HCT116 (cell line): Measurements from ENCODE around the gene FAHD1. TPM values are rescaled to one million over a fixed set of nuclear protein-coding genes. Genes with fewer than 3 reads are reported as not detected.

Experiments used
- ATAC-seq: fragments of 200-7000 bp; cut with Tn5 transposase; 2 replicates; pipeline ENCODE4 v1.9.1; 2020; ENCODE audit warnings: mild to moderate bottlenecking, moderate library complexity
- BruUV-seq: library from RNA; stranded (reverse); fragments of 400-500 nt; replicated peaks from 2 replicates; lab custom pipeline; 2021; lab: Mats Ljungman, UMichigan
- CTCF ChIA-PET: fragments of 300-600 bp; sonication (Branson Sonifier 250); formaldehyde crosslinking; loops from one replicate; lab custom pipeline; 2021; ENCODE audit warnings: antibody characterized with exemption; lab: Charles Lee
- POLR2A ChIA-PET: fragments of 300-600, 350-600 bp; sonication (Branson Sonifier 250); formaldehyde crosslinking; loops from one replicate; lab custom pipeline; 2021; ENCODE audit warnings: antibody characterized with exemption; lab: Charles Lee
- RAD21 ChIA-PET, 2 experiments: fragments of 300-600 bp; sonication (Branson Sonifier 250); formaldehyde crosslinking; loops; one replicate each; lab custom pipeline; 2023; ENCODE audit warnings: low total read pairs in 2 of 2; ENCODE audit not compliant: uncharacterized antibody in 2 of 2, unreplicated experiment in 2 of 2, low non-redundant PET in 1 of 2; lab: Charles Lee
- DNase-seq: peaks from one replicate; pipeline ENCODE4 v3.0.0-alpha.2; 2010; ENCODE audit warnings: low read depth, low spot score
- H2AFZ ChIP-seq: fragments of 200-600 bp; shearing (Covaris generic), sonication (generic); 2 replicates; pipeline ENCODE4 v1.6.1; 2017; ENCODE audit warnings: low read depth, mixed run types, mixed read lengths, antibody characterized with exemption, low read length; ENCODE audit not compliant: poor library complexity, severe bottlenecking
- H3K27ac ChIP-seq: 2 replicates; pipeline ENCODE4 v1.5.1; 2012; ENCODE audit warnings: low read depth, low read length
- H3K27me3 ChIP-seq: fragments of 200-600 bp; sonication (generic); 2 replicates; pipeline ENCODE4 v1.6.1; 2016; ENCODE audit warnings: mixed run types, low read length, mixed read lengths; ENCODE audit not compliant: insufficient read depth
- H3K36me3 ChIP-seq, 2 experiments: fragments of 200-500 bp in 1 of 2; fragments of 200-600 bp in 1 of 2; sonication (Bioruptor generic) in 1 of 2; sonication (generic) in 1 of 2; 2 replicates each; pipeline versions ENCODE4 v1.5.1 to v1.6.1; 2014 to 2016; ENCODE audit warnings: low read length in 2 of 2, inconsistent platforms in 1 of 2, mixed read lengths in 1 of 2, mixed run types in 1 of 2; ENCODE audit not compliant: insufficient read depth in 2 of 2, control insufficient read depth in 1 of 2
- H3K4me1 ChIP-seq, 2 experiments: fragments of 200-600 bp in 1 of 2; sonication (generic) in 1 of 2; 2 replicates each; pipeline versions ENCODE4 v1.5.1 to v1.6.1; 2012 to 2017; ENCODE audit warnings: low read length in 2 of 2, inconsistent platforms in 1 of 2, mild to moderate bottlenecking in 1 of 2, mixed read lengths in 1 of 2, mixed run types in 1 of 2, moderate library complexity in 1 of 2; ENCODE audit not compliant: insufficient read depth in 2 of 2, control insufficient read depth in 1 of 2
- H3K4me2 ChIP-seq: fragments of 200-600 bp; sonication (generic); 2 replicates; pipeline ENCODE4 v1.6.1; 2017; ENCODE audit warnings: mixed run types, low read length, mixed read lengths
- H3K4me3 ChIP-seq, 2 experiments: fragments of 200-600 bp in 1 of 2; sonication (generic) in 1 of 2; replicated peaks in 1 of 2; 2 replicates each; pipeline ENCODE4 v1.5.1; 2011 to 2016; ENCODE audit warnings: low read length in 2 of 2, control low read depth in 1 of 2, low read depth in 1 of 2, mild to moderate bottlenecking in 1 of 2, mixed read lengths in 1 of 2, mixed run types in 1 of 2
- H3K79me2 ChIP-seq: fragments of 200-600 bp; sonication (generic); 2 replicates; pipeline ENCODE4 v1.6.1; 2017; ENCODE audit warnings: mild to moderate bottlenecking, mixed run types, low read length, moderate library complexity, mixed read lengths; ENCODE audit not compliant: insufficient read depth
- H3K9ac ChIP-seq: fragments of 200-600 bp; sonication (generic); 2 replicates; pipeline ENCODE4 v1.6.1; 2016; ENCODE audit warnings: low read length, mixed read lengths
- H3K9me2 ChIP-seq: fragments of 200-600 bp; sonication (generic), shearing (Covaris generic); 2 replicates; pipeline ENCODE4 v1.6.1; 2017; ENCODE audit warnings: mixed run types, mild to moderate bottlenecking, moderate library complexity; ENCODE audit not compliant: insufficient read depth
- H3K9me3 ChIP-seq, 2 experiments: fragments of 200-500 bp in 1 of 2; fragments of 200-600 bp in 1 of 2; sonication (Bioruptor generic) in 1 of 2; sonication (generic) in 1 of 2; 2 replicates each; pipeline ENCODE4 v1.6.1; 2014 to 2017; ENCODE audit warnings: low read length in 2 of 2, mixed read lengths in 2 of 2, inconsistent platforms in 1 of 2, low read depth in 1 of 2, mild to moderate bottlenecking in 1 of 2, mixed run types in 1 of 2, moderate library complexity in 1 of 2; ENCODE audit not compliant: control insufficient read depth in 1 of 2, insufficient read depth in 1 of 2
- H4K20me1 ChIP-seq: fragments of 200-600 bp; sonication (generic), shearing (Covaris generic); 2 replicates; pipeline ENCODE4 v1.6.1; 2017; ENCODE audit warnings: mixed run types, mild to moderate bottlenecking, moderate library complexity; ENCODE audit not compliant: insufficient read depth
- CBX3 ChIP-seq: IDR thresholded peaks from 2 replicates; pipeline ENCODE4 v1.6.1; 2012; ENCODE audit warnings: low read depth
- CEBPB ChIP-seq: IDR thresholded peaks from 2 replicates; pipeline ENCODE4 v1.6.1; 2012; ENCODE audit warnings: low read depth
- ELF1 ChIP-seq: IDR thresholded peaks from 2 replicates; pipeline ENCODE4 v1.6.1; 2012; ENCODE audit warnings: low read depth, borderline replicate concordance
- EZH2 ChIP-seq: fragments of 200-600 bp; sonication (generic); IDR thresholded peaks from 2 replicates; pipeline ENCODE4 v1.6.1; 2017; ENCODE audit warnings: antibody characterized with exemption, mixed run types
- EZH2phosphoT487 ChIP-seq: fragments of 200-600 bp; IDR thresholded peaks from 2 replicates; pipeline ENCODE4 v1.6.1; 2018; ENCODE audit warnings: antibody characterized with exemption, borderline replicate concordance
- FOSL1 ChIP-seq: IDR thresholded peaks from 2 replicates; pipeline ENCODE4 v1.6.1; 2012; ENCODE audit warnings: low read depth
- POLR2AphosphoS5 ChIP-seq: IDR thresholded peaks from 2 replicates; pipeline ENCODE4 v1.6.1; 2011; ENCODE audit warnings: mild to moderate bottlenecking, low read depth, low read length, moderate library complexity
- RAD21 ChIP-seq: IDR thresholded peaks from 2 replicates; pipeline ENCODE4 v1.6.1; 2012; ENCODE audit warnings: low read depth, mild to moderate bottlenecking
- SIN3A ChIP-seq: IDR thresholded peaks from 2 replicates; pipeline ENCODE4 v1.6.1; 2012; ENCODE audit warnings: low read depth
- SP1 ChIP-seq: IDR thresholded peaks from 2 replicates; pipeline ENCODE4 v1.6.1; 2012; ENCODE audit warnings: low read depth
- YY1 ChIP-seq: IDR thresholded peaks from 2 replicates; pipeline ENCODE4 v1.6.1; 2011; ENCODE audit warnings: low read length, low read depth, moderate library complexity, mild to moderate bottlenecking; ENCODE audit not compliant: insufficient replicate concordance; ENCODE audit errors: extremely low read depth
- intact Hi-C: fragments of 100-400 bp; cut with micrococcal nuclease; formaldehyde crosslinking; loops from 2 replicates; pipeline ENCODE4 v1.10.0; 2022
- total RNA-seq: library from RNA; stranded (reverse); gene quantifications from one replicate; pipeline ENCODE4 v1.2.1, GENCODE V29; 2021; ENCODE audit not compliant: unreplicated experiment
- TF ChIP-seq, protein P1 (sequence below): IDR thresholded peaks from 2 replicates; pipeline ENCODE4 v1.6.1; 2012; ENCODE audit warnings: low read depth
- TF ChIP-seq, protein P2 (sequence below): IDR thresholded peaks from 2 replicates; pipeline ENCODE4 v1.6.1; 2011; ENCODE audit warnings: mild to moderate bottlenecking, low read length, moderate library complexity; ENCODE audit not compliant: insufficient replicate concordance; ENCODE audit errors: extremely low read depth

Gene FAHD1
- total RNA-seq, 1 experiment from 2014 or later: 25.8 TPM

DNA sequence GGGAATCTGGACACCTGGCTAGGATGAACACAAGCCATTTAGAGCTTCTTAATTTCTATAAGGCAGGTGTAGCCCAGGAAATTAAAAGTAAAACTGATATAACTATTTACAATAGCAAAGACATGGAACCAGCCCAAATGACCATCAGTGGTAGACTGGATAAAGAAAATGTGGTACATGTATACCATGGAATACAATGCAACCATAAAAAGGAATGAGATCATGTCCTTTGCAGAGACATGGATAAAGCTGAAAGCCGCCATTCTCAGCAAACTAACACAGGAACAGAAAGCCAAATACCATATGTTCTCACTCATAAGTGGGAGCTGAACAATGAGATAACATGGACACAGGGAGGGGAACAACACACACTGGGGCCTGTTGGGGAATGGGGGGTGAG is 19.4 kb downstream of the FAHD1 start:
- H3K9ac ChIP-seq: no peak overlapping the region
- H3K27me3 ChIP-seq: no peaks in the 10 kb centered on the region
- H3K9me2 ChIP-seq: no peaks in the 10 kb centered on the region
- DNase-seq: no peak
- POLR2A ChIA-PET: no interaction called here
- no TSS peak for BruUV-seq
- intact Hi-C loops: no loop called here
- RAD21 ChIA-PET: no interaction called here
- H2AFZ ChIP-seq: no peak overlapping the region
- H3K79me2 ChIP-seq: no peaks in the 10 kb centered on the region
- H3K27ac ChIP-seq: no peak overlapping the region
- H3K4me3 ChIP-seq: no peak overlapping the region
- CTCF ChIA-PET: no interaction called here
- no peaks in the 10 kb centered on the region for H3K9me3 ChIP-seq
- H3K36me3 ChIP-seq: no peaks in the 10 kb centered on the region
- H3K4me2 ChIP-seq: no peak overlapping the region
- no peak for ATAC-seq
- no peaks in the 10 kb centered on the region for H4K20me1 ChIP-seq
- no peaks in the 10 kb centered on the region for H3K4me1 ChIP-seq
- TF ChIP-seq ELF1: no peak
- TF ChIP-seq POLR2AphosphoS5: no peak
- TF ChIP-seq CBX3: no peak
- TF ChIP-seq, protein P1, sequence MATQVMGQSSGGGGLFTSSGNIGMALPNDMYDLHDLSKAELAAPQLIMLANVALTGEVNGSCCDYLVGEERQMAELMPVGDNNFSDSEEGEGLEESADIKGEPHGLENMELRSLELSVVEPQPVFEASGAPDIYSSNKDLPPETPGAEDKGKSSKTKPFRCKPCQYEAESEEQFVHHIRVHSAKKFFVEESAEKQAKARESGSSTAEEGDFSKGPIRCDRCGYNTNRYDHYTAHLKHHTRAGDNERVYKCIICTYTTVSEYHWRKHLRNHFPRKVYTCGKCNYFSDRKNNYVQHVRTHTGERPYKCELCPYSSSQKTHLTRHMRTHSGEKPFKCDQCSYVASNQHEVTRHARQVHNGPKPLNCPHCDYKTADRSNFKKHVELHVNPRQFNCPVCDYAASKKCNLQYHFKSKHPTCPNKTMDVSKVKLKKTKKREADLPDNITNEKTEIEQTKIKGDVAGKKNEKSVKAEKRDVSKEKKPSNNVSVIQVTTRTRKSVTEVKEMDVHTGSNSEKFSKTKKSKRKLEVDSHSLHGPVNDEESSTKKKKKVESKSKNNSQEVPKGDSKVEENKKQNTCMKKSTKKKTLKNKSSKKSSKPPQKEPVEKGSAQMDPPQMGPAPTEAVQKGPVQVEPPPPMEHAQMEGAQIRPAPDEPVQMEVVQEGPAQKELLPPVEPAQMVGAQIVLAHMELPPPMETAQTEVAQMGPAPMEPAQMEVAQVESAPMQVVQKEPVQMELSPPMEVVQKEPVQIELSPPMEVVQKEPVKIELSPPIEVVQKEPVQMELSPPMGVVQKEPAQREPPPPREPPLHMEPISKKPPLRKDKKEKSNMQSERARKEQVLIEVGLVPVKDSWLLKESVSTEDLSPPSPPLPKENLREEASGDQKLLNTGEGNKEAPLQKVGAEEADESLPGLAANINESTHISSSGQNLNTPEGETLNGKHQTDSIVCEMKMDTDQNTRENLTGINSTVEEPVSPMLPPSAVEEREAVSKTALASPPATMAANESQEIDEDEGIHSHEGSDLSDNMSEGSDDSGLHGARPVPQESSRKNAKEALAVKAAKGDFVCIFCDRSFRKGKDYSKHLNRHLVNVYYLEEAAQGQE: no peak
- no peak for TF ChIP-seq CEBPB
- TF ChIP-seq SIN3A: no peak
- TF ChIP-seq EZH2: no peak
- no peak for TF ChIP-seq RAD21
- TF ChIP-seq YY1: no peak
- TF ChIP-seq, protein P2, sequence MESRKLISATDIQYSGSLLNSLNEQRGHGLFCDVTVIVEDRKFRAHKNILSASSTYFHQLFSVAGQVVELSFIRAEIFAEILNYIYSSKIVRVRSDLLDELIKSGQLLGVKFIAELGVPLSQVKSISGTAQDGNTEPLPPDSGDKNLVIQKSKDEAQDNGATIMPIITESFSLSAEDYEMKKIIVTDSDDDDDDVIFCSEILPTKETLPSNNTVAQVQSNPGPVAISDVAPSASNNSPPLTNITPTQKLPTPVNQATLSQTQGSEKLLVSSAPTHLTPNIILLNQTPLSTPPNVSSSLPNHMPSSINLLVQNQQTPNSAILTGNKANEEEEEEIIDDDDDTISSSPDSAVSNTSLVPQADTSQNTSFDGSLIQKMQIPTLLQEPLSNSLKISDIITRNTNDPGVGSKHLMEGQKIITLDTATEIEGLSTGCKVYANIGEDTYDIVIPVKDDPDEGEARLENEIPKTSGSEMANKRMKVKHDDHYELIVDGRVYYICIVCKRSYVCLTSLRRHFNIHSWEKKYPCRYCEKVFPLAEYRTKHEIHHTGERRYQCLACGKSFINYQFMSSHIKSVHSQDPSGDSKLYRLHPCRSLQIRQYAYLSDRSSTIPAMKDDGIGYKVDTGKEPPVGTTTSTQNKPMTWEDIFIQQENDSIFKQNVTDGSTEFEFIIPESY: no peak
- no peak for TF ChIP-seq FOSL1
- TF ChIP-seq SP1: no peak
- TF ChIP-seq EZH2phosphoT487: no peak
